Endothelial cell of umbilical vein (primary cell): Measurements from ENCODE around the gene UBAC1. TPM values are rescaled to one million over a fixed set of nuclear protein-coding genes. Genes with fewer than 3 reads are reported as not detected.

Source experiments
- BruUV-seq: library from RNA; stranded (reverse); fragments of 400-500 nt; replicated peaks from 2 replicates; lab custom pipeline; 2021; lab: Mats Ljungman, UMichigan
- CTCF ChIA-PET: fragments of 300-600, 350-600 bp; sonication (Branson Sonifier 250); formaldehyde crosslinking; loops from one replicate; lab custom pipeline; 2021; ENCODE audit warnings: antibody characterized with exemption, inconsistent platforms; lab: Charles Lee
- POLR2A ChIA-PET: fragments of 300-600, 350-600 bp; sonication (Branson Sonifier 250); formaldehyde crosslinking; loops from one replicate; lab custom pipeline; 2021; ENCODE audit warnings: antibody characterized with exemption, inconsistent platforms; lab: Charles Lee
- DNase-seq: peaks from one replicate; pipeline ENCODE4 v3.0.0-alpha.2; 2011; ENCODE audit warnings: low read depth, low spot score
- FAIRE-seq: peaks from 2 replicates; lab custom pipeline; 2011; peaks lifted over from hg19 to GRCh38; lab: Jason Lieb, UNC
- H2AFZ ChIP-seq: 2 replicates; pipeline ENCODE4 v1.6.0; 2012; ENCODE audit warnings: low read depth, low read length, control low read depth, inconsistent platforms
- H3K27ac ChIP-seq: 2 replicates; pipeline ENCODE4 v1.5.1; 2011; ENCODE audit warnings: low read depth, mild to moderate bottlenecking, control low read depth, low read length, moderate library complexity; ENCODE audit not compliant: insufficient read depth
- H3K27me3 ChIP-seq, 2 experiments: 2 replicates each; pipeline versions ENCODE4 v1.6.0 to v1.6.1; 2011; ENCODE audit warnings: low read length in 2 of 2, mixed read lengths in 1 of 2; ENCODE audit not compliant: control insufficient read depth in 2 of 2, insufficient read depth in 2 of 2
- H3K36me3 ChIP-seq, 2 experiments: 2 replicates in 1 of 2; 3 replicates in 1 of 2; pipeline ENCODE4 v1.5.1; 2011; ENCODE audit warnings: low read length in 2 of 2, mild to moderate bottlenecking in 1 of 2, moderate library complexity in 1 of 2; ENCODE audit not compliant: control insufficient read depth in 2 of 2, insufficient read depth in 2 of 2; ENCODE audit errors: extremely low read depth in 1 of 2
- H3K4me1 ChIP-seq: 3 replicates; pipeline ENCODE4 v1.5.1; 2011; ENCODE audit warnings: mild to moderate bottlenecking, low read length; ENCODE audit not compliant: control insufficient read depth, insufficient read depth; ENCODE audit errors: extremely low read depth
- H3K4me2 ChIP-seq: 2 replicates; pipeline ENCODE4 v1.6.1; 2011; ENCODE audit warnings: low read length, control low read depth, mixed read lengths; ENCODE audit not compliant: insufficient read depth
- H3K4me3 ChIP-seq, 3 experiments: fragments of 200-600 bp in 1 of 3; sonication (generic), shearing (Covaris generic) in 1 of 3; replicated peaks in 1 of 3; 2 replicates each; pipeline ENCODE4 v1.5.1; 2011 to 2016; ENCODE audit warnings: control low read depth in 3 of 3, low read length in 3 of 3, mild to moderate bottlenecking in 2 of 3, inconsistent platforms in 1 of 3, low read depth in 1 of 3, moderate library complexity in 1 of 3; ENCODE audit not compliant: insufficient read depth in 1 of 3
- H3K79me2 ChIP-seq: 2 replicates; pipeline ENCODE4 v1.6.0; 2012; ENCODE audit warnings: low read length, inconsistent platforms; ENCODE audit not compliant: control insufficient read depth, insufficient read depth
- H3K9ac ChIP-seq: replicated peaks from 2 replicates; pipeline ENCODE3; 2011; ENCODE audit warnings: low read length, control low read depth; ENCODE audit not compliant: insufficient read depth; ENCODE audit errors: extremely low read depth
- H3K9me1 ChIP-seq: replicated peaks from 3 replicates; pipeline ENCODE4 v1.6.0; 2011; ENCODE audit warnings: mild to moderate bottlenecking, low read length; ENCODE audit not compliant: control insufficient read depth, insufficient read depth; ENCODE audit errors: extremely low read depth
- H3K9me3 ChIP-seq: replicated peaks from 2 replicates; pipeline ENCODE4 v1.5.1; 2012; ENCODE audit warnings: low read length, inconsistent platforms; ENCODE audit not compliant: control insufficient read depth, insufficient read depth
- H4K20me1 ChIP-seq: replicated peaks from 2 replicates; pipeline ENCODE3; 2011; ENCODE audit warnings: mild to moderate bottlenecking, low read length; ENCODE audit not compliant: control insufficient read depth, insufficient read depth; ENCODE audit errors: extremely low read depth
- CTCF ChIP-seq, 2 donors: IDR thresholded peaks; 1 replicate in 1 of 2; 2 replicates in 1 of 2; pipeline ENCODE4 v1.5.1; 2011; ENCODE audit warnings: low read length in 2 of 2, mild to moderate bottlenecking in 2 of 2, moderate library complexity in 2 of 2, control low read depth in 1 of 2, inconsistent platforms in 1 of 2, low read depth in 1 of 2; ENCODE audit not compliant: insufficient read depth in 1 of 2; ENCODE audit errors: extremely low read depth in 1 of 2
- EZH2 ChIP-seq: IDR thresholded peaks from 2 replicates; pipeline ENCODE4 v1.6.1; 2012; ENCODE audit warnings: borderline replicate concordance, low read depth, mild to moderate bottlenecking, moderate library complexity, low read length, inconsistent platforms; ENCODE audit not compliant: severe bottlenecking
- FOS ChIP-seq: IDR thresholded peaks from 2 replicates; pipeline ENCODE4 v1.6.1; 2011; ENCODE audit warnings: mild to moderate bottlenecking, low read length, moderate library complexity, borderline replicate concordance; ENCODE audit not compliant: insufficient read depth
- GATA2 ChIP-seq: IDR thresholded peaks from 2 replicates; pipeline ENCODE4 v1.7.0; 2011; ENCODE audit warnings: low read depth, mild to moderate bottlenecking, moderate library complexity, mixed read lengths, low read length; ENCODE audit not compliant: insufficient read length, insufficient read depth
- JUN ChIP-seq: IDR thresholded peaks from 2 replicates; pipeline ENCODE4 v1.6.1; 2011; ENCODE audit warnings: borderline replicate concordance, low read depth; ENCODE audit not compliant: insufficient read length, insufficient read depth
- MYC ChIP-seq: IDR thresholded peaks from one replicate; pipeline ENCODE4 v1.6.1; 2011; ENCODE audit warnings: mild to moderate bottlenecking, low read depth, low read length
- POLR2A ChIP-seq: IDR thresholded peaks from 2 replicates; pipeline ENCODE4 v1.6.1; 2012; ENCODE audit warnings: low read depth, mild to moderate bottlenecking, control low read depth, low read length
- POLR2AphosphoS5 ChIP-seq: IDR thresholded peaks from 2 replicates; pipeline ENCODE4 v1.6.1; 2012; ENCODE audit warnings: low read depth, mild to moderate bottlenecking, control low read depth, low read length, moderate library complexity; ENCODE audit not compliant: insufficient read depth
- dilution Hi-C: fragments of 300-500 bp; cut with MboI; formaldehyde crosslinking; loops from one replicate; pipeline ENCODE4 v1.15.0; 2019; ENCODE audit warnings: low sequenced_read_pairs; ENCODE audit not compliant: extremely low pct_ligation_motif_present
- intact Hi-C: fragments of 100-400 bp; cut with micrococcal nuclease; formaldehyde crosslinking; loops from one replicate; pipeline ENCODE4 v1.10.0; 2022
- polyA plus RNA-seq, 4 experiments: library from polyadenylated mRNA; depleted of rRNA in 3 of 4; stranded (reverse) in 3 of 4; unstranded in 1 of 4; fragments of >200 nt; gene quantifications; 2 replicates each; pipeline versions ENCODE4 v1.2.1 to v1.2.3, GENCODE V29; 2011 to 2012; ENCODE audit warnings: missing spikeins in 1 of 4
- total RNA-seq: library from RNA; stranded (reverse); gene quantifications from 2 replicates; pipeline ENCODE4 v1.2.3, GENCODE V29; 2021
- TF ChIP-seq, protein P1 (sequence below): IDR thresholded peaks from 2 replicates; pipeline ENCODE4 v1.6.1; 2011; ENCODE audit not compliant: insufficient read depth, insufficient read length

Gene UBAC1
- total and polyA plus RNA-seq, 2 donors (not counting 3 experiments of a cell fraction or from before 2014, with no cell fraction given): 39.5 to 56.7 TPM

DNA sequence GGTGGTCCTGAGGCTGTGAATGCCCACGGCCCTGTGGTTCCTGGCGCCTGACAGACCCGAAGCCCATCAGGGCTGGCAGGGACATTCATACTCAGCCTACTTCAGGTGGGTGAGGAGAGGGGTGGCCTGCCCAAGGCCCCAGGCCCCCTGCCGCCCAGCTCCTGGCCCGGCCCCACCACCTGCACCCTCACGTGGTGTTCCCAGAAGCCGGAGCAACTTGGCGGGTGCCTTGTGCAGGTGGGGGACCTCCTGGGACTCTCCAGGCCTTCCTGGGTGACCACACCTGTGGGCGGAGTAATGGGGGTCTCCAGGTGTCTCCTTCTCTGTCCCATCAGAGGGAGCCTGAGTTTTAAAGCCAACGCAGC lies 36.8 kb upstream of the UBAC1 start:
- no peaks in the 10 kb centered on the region for H3K9me3 ChIP-seq
- no peak for FAIRE-seq
- H3K9me1 ChIP-seq: no peaks in the 10 kb centered on the region
- H3K27me3 ChIP-seq: no peaks in the 10 kb centered on the region
- TF ChIP-seq, protein P1, sequence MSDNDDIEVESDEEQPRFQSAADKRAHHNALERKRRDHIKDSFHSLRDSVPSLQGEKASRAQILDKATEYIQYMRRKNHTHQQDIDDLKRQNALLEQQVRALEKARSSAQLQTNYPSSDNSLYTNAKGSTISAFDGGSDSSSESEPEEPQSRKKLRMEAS: no peak
- TF ChIP-seq POLR2AphosphoS5 (no peak), JUN (no peak), EZH2 (no peak), POLR2A (no peak), FOS (no peak), GATA2 (no peak), CTCF (IDR thresholded peaks at IDR 0.05; ENCODE audit: extremely low read depth in 1 of 2, insufficient read depth in 1 of 2, low read depth in 1 of 2, low read length in 2 of 2) (no peak), MYC (no peak)
- no peak overlapping the region for H3K27ac ChIP-seq
- ChIA-PET CTCF (interaction anchor here (1.0 to 1.4 kb wide), 2 partner anchors 10 to 92 kb away, joined by 3 to 4 read pairs; no protein-coding TSS in a partner anchor), POLR2A (no interaction called here)
- H3K4me1 ChIP-seq: peaks cover 5% of the 10 kb centered on the region
- no peaks in the 10 kb centered on the region for H4K20me1 ChIP-seq
- H3K4me2 ChIP-seq: no peak overlapping the region
- no peak for DNase-seq
- H3K4me3 ChIP-seq: no peak overlapping the region
- no peak overlapping the region for H3K9ac ChIP-seq
- dilution Hi-C loops (no loop called here), intact Hi-C loops (no loop called here)
- no peaks in the 10 kb centered on the region for H3K79me2 ChIP-seq
- H2AFZ ChIP-seq: no peak overlapping the region
- no TSS peak for BruUV-seq
- H3K36me3 ChIP-seq: no peaks in the 10 kb centered on the region
